Activated CD8-positive, alpha-beta memory T cell treated with anti-CD3 and anti-CD28 coated beads for 36 hours (primary cell): ENCODE results near the gene CD84. TPM values are rescaled to one million over a fixed set of nuclear protein-coding genes. Genes with fewer than 3 reads are reported as not detected.
"Not testable (repeated sequence)": the region's sequence is repeated elsewhere in the genome, so short reads cannot be mapped to it uniquely, and the experiment has no call there.

Source experiments
- CTCF ChIA-PET: fragments of 350-600 bp; sonication (Branson Sonifier 250); formaldehyde crosslinking; loops from one replicate; lab custom pipeline; 2021; ENCODE audit warnings: antibody characterized with exemption; lab: Charles Lee
- POLR2A ChIA-PET: fragments of 350-600 bp; sonication (Branson Sonifier 250); formaldehyde crosslinking; loops from one replicate; lab custom pipeline; 2021; ENCODE audit warnings: antibody characterized with exemption; lab: Charles Lee
- total RNA-seq, 2 experiments: library from RNA; stranded (reverse); gene quantifications; one replicate each; pipeline ENCODE4 v1.2.3, GENCODE V29; 2021

Gene CD84
- total RNA-seq, 2 experiments from 2014 or later: 15.7 to 17.6 TPM

DNA sequence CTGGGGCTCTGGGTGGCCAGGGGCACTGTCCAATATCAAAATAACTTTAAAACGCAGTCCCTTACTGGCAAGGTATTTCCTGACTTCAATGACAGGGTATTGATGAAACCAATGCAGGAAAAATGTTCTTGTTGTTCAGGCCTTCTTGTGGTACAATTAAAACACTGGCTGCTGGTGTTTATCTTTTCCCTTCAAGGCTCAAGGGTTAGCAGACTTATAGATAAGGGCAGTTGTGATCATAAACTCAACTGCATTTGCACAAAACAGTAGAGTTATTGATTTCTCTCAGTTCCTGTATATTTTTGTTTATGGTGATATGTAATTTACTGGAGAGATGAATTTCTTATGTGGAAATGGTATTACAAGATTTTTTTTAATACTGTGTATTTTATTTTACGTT, 2.7 kb upstream of the CD84 start:
- CTCF ChIA-PET: no interaction called here
- POLR2A ChIA-PET: no interaction called here

DNA sequence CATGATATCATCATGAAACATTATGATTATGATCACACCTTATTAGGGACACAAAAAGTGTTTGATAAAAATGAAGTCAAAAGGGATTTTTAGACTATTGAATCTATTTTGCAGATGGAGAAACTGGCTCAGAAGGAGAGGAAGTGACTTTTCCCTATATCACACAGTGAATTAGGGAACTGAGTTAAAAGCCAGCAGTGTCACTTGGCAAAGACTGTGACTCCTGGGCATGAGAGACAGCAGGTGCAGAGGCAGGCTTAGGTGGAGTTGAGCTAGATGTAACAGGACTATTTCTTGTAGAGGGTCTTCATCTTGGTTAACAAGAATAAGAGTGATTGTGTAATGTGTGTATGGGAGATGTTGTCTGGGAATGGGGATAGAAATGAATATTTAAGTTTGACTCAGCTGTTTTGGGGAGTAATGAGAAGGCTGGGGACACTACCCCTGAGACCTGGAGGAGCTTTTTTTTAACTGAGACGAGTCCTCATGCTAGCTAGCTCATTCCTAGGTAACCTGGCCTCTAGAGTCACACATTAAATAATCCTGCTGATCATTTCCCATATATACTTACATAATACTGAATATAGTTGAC, 1.0 kb upstream of the CD84 start:
- POLR2A ChIA-PET: no interaction called here
- CTCF ChIA-PET: interaction anchor here (0.6 to 2.6 kb wide), 3 partner anchors 14 to 229 kb away, joined by 3 to 8 read pairs (median 4); no protein-coding TSS in a partner anchor

DNA sequence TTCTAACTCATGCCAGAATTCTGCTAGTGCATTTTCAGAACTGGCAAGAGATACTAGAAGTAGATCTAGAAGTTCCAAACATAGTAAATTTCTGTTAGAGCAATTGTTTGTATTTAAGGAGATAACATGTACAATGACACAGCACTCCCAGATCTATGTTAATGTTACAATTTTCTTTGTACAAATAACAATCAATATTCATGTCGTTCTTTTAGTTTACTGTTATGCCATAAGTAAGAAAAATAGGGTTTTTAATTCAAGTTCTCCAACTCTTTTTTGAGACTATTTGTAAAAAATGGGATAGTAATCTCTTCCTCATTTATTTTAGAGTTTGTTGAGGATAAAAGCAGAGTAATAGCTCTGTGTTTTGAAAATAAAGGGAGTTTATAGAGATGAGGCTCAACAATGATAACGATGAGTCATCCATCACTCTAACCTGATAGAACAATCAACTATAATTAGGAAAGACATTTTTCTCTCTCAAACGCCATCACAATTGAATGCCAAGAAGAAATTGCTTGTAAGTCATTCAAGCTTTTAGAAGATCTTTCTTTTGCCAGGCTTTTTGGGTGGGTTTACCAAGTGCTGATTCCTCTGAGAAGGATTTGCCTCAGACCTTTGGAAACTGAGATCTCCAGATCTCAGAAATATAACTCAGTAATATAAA, 638 bp downstream of the CD84 start:
- POLR2A ChIA-PET: interaction anchor here (1.2 kb wide), 1 partner anchor 10 kb away, joined by 5 read pairs; no protein-coding TSS in a partner anchor

DNA sequence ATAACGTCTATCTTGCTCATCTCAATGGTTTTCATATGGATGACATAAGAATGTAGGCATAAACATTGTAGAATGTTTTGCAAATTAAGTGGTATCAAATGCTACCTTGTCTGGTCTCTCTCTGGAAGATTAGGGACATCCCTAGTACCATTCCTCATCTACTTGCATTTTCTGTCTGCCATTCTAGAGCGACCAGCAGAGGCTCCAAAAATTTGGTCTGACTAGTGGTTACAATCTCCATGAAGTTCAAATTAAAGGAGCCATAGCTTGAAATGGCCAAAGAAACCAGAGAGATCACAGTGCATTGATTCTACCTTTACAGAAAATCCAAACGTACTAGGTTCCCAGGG, 1.1 kb downstream of the CD84 start:
- ChIA-PET POLR2A (interaction anchor here (1.2 kb wide), 1 partner anchor 9 kb away, joined by 5 read pairs; no protein-coding TSS in a partner anchor), CTCF (interaction anchor here (0.6 to 2.3 kb wide), 6 partner anchors 8 to 150 kb away, joined by 3 to 5 read pairs (median 4); no protein-coding TSS in a partner anchor)

More for the DNA sequence above, 638 bp downstream of the CD84 start:
- CTCF ChIA-PET: interaction anchor here (0.8 to 2.6 kb wide), 8 partner anchors 9 to 150 kb away, joined by 3 to 8 read pairs (median 4); no protein-coding TSS in a partner anchor

DNA sequence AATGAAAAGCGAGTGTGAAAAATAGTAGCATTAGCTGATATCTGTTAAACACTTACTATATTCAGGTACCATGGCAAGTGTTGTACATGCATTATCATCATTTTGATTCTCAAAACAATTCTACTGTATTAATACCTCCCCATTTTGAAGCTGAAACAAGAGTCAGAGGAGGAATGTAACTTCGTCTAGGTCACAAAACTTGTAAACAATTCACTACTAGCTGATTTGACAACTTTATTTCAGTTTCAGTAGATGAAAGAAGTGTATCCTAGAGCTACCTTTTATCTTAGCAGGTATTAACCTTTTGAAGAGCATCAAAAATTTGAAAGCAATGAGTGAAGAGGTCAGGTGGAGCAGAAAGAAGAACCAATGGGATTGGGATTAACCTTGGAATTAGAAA, 1.6 kb downstream of the CD84 start:
- ChIA-PET CTCF (interaction anchor here (0.6 to 2.3 kb wide), 5 partner anchors 8 to 149 kb away, joined by 3 to 5 read pairs (median 4); no protein-coding TSS in a partner anchor), POLR2A (interaction anchor here (1.2 to 1.5 kb wide), 2 partner anchors 9 to 10 kb away, joined by 3 to 5 read pairs; no protein-coding TSS in a partner anchor)

DNA sequence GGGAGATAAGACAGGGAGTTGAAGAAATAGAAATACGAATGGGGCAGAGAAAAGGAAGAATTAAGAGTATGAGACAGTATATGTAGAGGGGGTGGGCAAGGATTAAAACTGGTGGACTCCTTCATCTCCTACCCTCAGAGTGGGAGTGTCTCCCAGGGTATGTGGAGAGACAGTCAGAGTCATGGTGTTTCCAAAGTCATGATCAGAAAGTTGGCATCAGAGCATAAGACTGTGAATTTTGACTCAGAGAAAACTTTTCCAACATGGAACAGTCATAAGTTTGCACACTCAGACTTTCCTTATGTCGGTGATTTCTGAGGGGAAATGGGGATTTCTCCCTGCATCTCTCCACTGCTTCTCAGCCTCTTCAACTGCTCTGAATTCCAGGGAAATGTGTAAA, 2.4 kb downstream of the CD84 start:
- CTCF ChIA-PET: interaction anchor here (1.0 to 2.3 kb wide), 3 partner anchors 9 to 132 kb away, joined by 3 to 5 read pairs (median 5); no protein-coding TSS in a partner anchor
- POLR2A ChIA-PET: interaction anchor here (1.0 to 1.5 kb wide), 2 partner anchors 10 to 55 kb away, joined by 3 read pairs; no protein-coding TSS in a partner anchor

DNA sequence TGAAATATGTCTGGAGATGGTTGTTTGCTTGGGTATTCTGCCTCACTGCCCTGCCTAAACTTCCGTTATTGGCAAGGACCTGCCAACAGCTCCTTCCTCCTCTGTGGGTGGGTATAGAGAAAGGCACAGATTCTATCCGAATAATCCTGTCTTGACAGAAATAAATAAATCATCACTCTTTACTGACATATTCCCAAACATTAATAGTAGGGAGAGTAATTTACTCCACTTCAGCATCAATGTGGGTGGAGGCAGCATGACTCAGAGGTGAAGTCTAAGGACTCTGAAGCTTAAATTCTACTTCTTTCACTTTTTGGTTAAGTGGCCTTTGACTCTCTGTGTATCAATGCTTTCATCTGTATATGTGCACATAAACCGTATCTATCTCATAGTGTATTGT, 2.9 kb downstream of the CD84 start:
- POLR2A ChIA-PET: interaction anchor here (0.8 to 1.5 kb wide), 4 partner anchors 9 to 123 kb away, joined by 3 read pairs; partner anchors contain the start of gene SLAMF1
- CTCF ChIA-PET: interaction anchor here (0.8 to 2.3 kb wide), 3 partner anchors 17 to 133 kb away, joined by 3 to 5 read pairs (median 3); no protein-coding TSS in a partner anchor

DNA sequence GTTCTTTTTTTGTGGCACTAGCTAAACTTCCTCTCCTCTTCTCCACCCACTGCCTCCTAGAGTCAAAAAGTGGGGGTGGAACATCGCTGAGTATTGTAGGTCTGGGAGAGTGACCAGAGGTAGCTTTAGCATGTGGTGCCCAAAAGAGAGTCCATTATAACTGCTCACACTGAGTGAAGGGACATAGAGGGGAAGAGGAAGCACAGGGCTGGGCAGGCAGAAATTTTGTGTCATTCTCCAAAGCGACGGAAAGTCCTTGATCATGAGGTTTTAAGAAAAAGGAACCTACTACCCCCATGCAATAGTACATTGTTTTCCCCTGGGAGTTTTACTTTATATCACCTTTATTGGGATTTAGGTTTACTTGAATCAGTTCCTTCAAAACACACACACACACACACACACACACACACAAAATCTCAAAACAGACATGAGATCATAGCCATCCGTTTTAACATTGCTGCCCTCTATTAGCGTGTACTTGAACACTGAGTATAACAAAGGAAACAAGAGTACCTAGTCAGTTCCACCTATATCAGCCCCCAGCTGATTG, 4.1 kb downstream of the CD84 start:
- ChIA-PET POLR2A (interaction anchor here (0.5 kb wide), 1 partner anchor 581 kb away, joined by 3 read pairs; no protein-coding TSS in a partner anchor), CTCF (interaction anchor here (1.1 to 1.7 kb wide), 4 partner anchors 25 to 132 kb away, joined by 3 to 4 read pairs (median 4); no protein-coding TSS in a partner anchor)

DNA sequence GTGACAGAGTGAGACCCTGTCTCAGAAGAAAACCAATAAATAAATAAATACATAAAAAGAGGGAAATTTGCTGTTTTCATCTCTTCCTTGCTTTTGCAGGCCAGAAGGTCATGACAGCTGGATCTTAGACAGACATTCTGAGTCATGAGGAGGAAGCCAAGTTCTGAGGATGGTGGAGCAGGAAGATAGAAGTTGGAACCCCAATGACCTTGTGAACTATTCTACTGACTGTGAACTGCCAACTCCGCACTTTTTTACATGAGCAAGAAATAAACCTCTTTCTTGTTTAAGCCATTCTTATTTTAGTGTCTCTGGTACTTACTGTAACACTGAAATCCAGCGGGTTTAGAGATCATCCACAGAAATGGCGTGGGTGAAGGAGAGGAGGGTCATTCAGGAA, 8.5 kb downstream of the CD84 start:
- ChIA-PET POLR2A (no interaction called here), CTCF (interaction anchor here (1.2 to 1.9 kb wide), 3 partner anchors 7 to 37 kb away, joined by 4 read pairs; no protein-coding TSS in a partner anchor)

DNA sequence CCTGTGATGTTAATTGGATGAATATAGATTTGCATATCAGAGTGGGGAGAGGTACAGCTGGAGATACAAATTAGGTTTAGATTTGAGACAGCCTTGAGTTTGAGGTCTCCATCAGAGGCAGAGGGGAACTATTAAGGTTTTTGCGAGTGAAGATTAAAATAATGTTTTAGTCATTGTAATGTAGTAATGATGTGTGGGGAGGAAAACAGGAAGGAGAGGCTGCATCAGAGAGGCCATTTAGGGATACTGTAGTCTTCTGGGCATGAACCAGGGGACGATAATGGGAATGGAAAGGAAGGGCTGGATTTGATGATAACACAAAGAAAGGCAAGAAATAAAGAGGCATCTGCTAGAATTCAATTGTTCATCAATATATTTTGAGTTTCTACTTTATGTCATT, 9.5 kb downstream of the CD84 start:
- CTCF ChIA-PET: interaction anchor here (0.6 to 1.9 kb wide), 5 partner anchors 8 to 51 kb away, joined by 3 to 4 read pairs (median 3); no protein-coding TSS in a partner anchor
- POLR2A ChIA-PET: interaction anchor here (1.7 kb wide), 1 partner anchor 8 kb away, joined by 5 read pairs; no protein-coding TSS in a partner anchor

DNA sequence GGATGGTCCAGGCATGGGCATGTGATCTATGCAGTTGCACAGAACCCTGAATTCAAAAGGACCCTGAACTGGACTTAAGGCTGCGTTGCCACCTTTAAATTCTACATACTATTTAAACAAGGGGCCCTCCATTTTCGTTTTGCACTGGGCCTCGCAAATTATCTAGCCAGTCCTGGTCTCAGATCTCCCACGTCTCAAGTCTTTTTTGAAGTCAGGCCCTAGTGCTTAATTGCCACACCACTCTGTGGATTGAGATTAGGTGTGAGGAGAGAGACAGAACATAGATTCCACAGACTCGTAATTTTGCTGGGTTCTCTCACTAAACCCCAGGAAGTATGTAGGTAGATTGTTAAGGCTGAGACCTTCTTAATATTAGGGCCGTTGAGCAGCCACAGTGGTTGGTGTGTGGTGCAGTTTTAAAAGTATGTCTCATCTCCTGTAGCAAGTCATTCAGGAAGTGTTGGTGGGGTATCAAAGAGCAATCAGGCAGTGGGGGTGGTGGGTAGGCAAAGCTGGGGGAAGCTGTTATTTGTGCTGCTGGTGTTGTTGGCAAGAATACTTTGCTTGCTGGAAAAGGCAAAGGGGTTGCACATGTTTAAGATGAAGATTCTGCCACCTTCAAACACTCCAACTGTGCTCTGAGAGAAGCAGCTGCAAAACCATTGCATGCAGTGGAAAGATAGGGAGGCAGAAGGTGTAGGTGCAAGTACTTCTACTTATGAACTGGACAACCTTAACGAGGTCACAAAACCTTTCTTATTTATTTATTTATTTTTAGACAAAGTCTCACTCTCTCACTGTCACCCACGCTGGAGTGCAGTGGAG, 11.2 kb downstream of the CD84 start:
- CTCF ChIA-PET: interaction anchor here (0.6 to 1.0 kb wide), 3 partner anchors 10 to 94 kb away, joined by 3 to 5 read pairs (median 3); no protein-coding TSS in a partner anchor
- POLR2A ChIA-PET: interaction anchor here (1.2 to 1.7 kb wide), 2 partner anchors 9 to 10 kb away, joined by 3 to 5 read pairs; no protein-coding TSS in a partner anchor

DNA sequence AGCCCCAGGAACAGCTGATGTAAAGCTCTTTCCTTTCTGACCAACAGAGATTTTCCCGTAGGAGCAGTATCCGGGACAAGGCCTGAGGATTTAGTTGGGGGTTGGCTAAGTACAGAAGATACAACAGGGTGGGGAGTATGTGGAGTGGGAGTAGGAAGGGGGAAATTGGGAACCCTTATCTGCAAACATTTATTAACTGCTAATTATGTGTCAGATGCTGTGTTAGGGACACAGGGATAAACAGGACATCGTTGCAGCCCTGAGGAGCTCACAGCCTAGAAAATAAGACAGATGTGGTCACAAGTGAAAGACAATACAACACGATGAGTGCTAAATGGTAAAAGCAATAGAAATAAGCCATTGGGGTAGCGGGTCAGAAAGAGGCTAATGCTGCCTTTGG, 12.0 kb downstream of the CD84 start:
- ChIA-PET POLR2A (interaction anchor here (1.2 kb wide), 1 partner anchor 10 kb away, joined by 3 read pairs; no protein-coding TSS in a partner anchor), CTCF (no interaction called here)

DNA sequence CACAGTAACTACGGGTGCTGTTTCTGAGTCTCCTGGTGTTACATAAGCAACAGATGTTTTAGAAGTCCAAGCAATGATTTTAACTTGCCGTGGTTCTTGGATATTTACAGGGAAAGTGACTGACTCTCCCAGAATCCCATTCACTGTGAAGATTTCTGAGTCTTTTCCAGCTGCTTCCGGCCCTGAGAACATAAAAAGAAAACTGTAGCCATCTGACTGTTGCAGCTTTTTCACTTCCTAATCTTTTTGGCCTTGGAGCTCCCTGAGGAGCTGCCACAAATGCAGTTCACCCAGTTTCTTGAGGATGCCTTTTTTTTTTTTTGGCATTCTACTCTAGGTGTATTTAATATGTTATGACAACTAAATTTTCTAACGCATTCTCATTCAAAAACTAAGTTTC, 13.7 kb downstream of the CD84 start:
- POLR2A ChIA-PET: interaction anchor here (0.7 kb wide), 1 partner anchor 57 kb away, joined by 4 read pairs; no protein-coding TSS in a partner anchor

DNA sequence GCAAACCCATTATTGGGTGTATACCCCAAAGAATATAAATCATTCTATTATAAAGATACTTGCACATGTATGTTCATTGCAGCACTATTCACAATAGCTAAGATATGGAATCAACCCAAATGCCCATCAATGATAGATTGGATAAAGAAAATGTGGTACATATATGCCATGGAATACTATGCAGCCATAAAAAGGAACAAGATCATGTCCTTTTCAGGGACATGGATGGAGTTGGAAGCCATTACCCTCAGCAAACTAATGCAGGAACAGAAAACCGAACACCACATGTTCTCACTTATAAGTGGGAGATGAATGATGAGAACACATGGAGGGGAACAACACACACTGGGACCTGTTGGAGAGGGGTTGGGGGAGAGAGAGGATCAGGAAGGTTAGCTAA, 16.1 kb downstream of the CD84 start:
- CTCF ChIA-PET, POLR2A ChIA-PET: not testable (repeated sequence)

More for the DNA sequence above, 13.7 kb downstream of the CD84 start:
- CTCF ChIA-PET: interaction anchor here (1.0 to 1.5 kb wide), 2 partner anchors 15 to 21 kb away, joined by 3 to 4 read pairs; no protein-coding TSS in a partner anchor

DNA sequence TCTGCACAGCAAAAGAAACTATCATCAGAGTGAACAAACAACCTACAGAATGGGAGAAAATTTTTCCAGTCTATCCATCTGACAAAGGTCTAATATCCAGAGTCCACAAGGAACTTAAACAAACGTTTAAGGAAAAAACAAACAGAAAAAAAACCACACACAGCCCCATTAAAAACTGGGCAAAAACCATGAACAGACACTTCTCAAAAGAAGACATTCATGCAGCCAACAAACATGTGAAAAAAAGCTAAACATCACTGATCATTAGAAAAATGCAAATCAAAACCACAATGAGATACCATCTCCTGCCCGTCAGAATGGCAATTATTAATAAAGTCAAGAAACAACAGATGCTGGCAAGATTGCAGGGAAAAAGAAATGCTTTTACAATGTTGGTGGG, 16.6 kb downstream of the CD84 start:
- CTCF ChIA-PET: interaction anchor here (1.7 kb wide), 1 partner anchor 18 kb away, joined by 6 read pairs; no protein-coding TSS in a partner anchor
- POLR2A ChIA-PET: not testable (repeated sequence)

DNA sequence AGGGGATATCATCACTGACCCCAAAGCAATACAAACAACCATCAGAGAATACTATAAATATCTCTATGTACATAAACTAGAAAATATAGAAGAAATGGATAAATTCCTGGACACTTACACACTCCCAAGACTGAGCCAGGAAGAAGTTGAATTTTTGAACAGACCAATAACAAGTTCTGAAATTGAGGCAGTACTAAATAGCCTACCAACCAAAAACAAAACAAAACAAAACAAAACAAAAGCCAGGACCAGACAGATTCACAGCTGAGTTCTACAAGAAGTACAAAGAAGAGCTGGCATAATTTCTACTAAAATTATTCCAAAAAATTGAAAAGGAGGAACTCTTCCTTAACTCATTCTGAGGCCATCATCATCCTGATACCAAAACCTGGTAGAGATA, 18.5 kb downstream of the CD84 start:
- ChIA-PET CTCF (interaction anchor here (1.0 kb wide), 1 partner anchor 73 kb away, joined by 3 read pairs; no protein-coding TSS in a partner anchor), POLR2A (no interaction called here)

DNA sequence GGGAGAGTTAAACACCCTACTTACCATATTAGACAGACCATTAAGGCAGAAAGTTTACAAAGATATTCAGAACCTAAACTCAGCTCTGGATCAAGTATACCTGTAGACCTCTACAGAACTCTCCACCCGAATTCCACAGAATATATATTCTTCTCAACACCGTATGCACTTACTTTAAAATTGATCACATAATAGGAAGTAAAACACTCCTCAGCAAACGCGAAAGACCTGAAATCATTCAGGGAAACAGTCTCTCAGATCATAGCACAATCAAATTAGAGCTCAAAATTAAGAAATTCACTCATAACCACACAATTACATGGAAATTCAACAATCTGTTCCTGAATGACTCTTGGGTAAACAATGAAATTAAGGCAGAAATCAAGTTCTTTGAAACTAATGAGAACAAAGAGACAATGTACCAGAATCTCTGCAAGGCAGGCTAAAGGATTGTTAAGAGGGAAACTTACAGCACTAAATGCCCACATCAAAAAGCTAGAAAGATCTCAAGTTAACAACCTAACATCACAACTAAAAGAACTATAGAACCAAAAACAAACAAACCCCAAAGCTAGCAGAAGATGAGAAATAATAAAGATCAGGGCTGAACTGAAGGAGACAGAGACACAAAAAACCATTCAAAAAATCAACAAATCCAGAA, 19.1 kb downstream of the CD84 start:
- POLR2A ChIA-PET: no interaction called here
- CTCF ChIA-PET: interaction anchor here (1.0 to 1.1 kb wide), 2 partner anchors 19 to 72 kb away, joined by 3 to 4 read pairs; partner anchors contain the start of gene CD84
